DND-41 (cell line): ENCODE results near the gene RABEPK.
A peak's percentile ranks its signal among the peaks of the same experiment; 100 is the strongest.

Experiments used
- ATAC-seq: fragments of 200-7000 bp; cut with Tn5 transposase; 3 replicates; pipeline ENCODE4 v1.9.1; 2021; ENCODE audit warnings: low read depth; ENCODE audit not compliant: insufficient read depth
- DNase-seq: peaks from one replicate; pipeline ENCODE4 v3.0.0-alpha.2; 2020
- H2AFZ ChIP-seq: 2 replicates; pipeline ENCODE4 v1.6.0; 2012; ENCODE audit warnings: low read depth, low read length
- H3K27ac ChIP-seq: 2 replicates; pipeline ENCODE4 v1.5.1; 2012; ENCODE audit warnings: low read length, inconsistent platforms
- H3K27me3 ChIP-seq: fragments of 200-600 bp; sonication (generic); 2 replicates; pipeline ENCODE4 v1.6.0; 2012; ENCODE audit warnings: low read length, mild to moderate bottlenecking, inconsistent platforms; ENCODE audit not compliant: insufficient read depth, poor library complexity
- H3K36me3 ChIP-seq: 2 replicates; pipeline ENCODE4 v1.5.1; 2012; ENCODE audit warnings: low read length, inconsistent platforms; ENCODE audit not compliant: insufficient read depth
- H3K4me1 ChIP-seq: 2 replicates; pipeline ENCODE4 v1.5.1; 2012; ENCODE audit warnings: mild to moderate bottlenecking, low read length; ENCODE audit not compliant: insufficient read depth
- H3K4me2 ChIP-seq: 2 replicates; pipeline ENCODE4 v1.6.0; 2012; ENCODE audit warnings: mild to moderate bottlenecking, moderate library complexity, low read length, inconsistent platforms; ENCODE audit not compliant: insufficient read depth
- H3K4me3 ChIP-seq, 2 experiments: fragments of 200-600 bp in 1 of 2; shearing (Covaris generic) in 1 of 2; 2 replicates each; pipeline ENCODE4 v1.5.1; 2012 to 2016; ENCODE audit warnings: inconsistent platforms in 2 of 2, low read length in 2 of 2, mild to moderate bottlenecking in 2 of 2, low read depth in 1 of 2, moderate library complexity in 1 of 2
- H3K79me2 ChIP-seq: 2 replicates; pipeline ENCODE4 v1.6.0; 2012; ENCODE audit warnings: low read length, inconsistent platforms; ENCODE audit not compliant: insufficient read depth
- H3K9ac ChIP-seq: 2 replicates; pipeline ENCODE4 v1.6.0; 2012; ENCODE audit warnings: low read depth, mild to moderate bottlenecking, inconsistent platforms, low read length, moderate library complexity
- H3K9me3 ChIP-seq: 2 replicates; pipeline ENCODE4 v1.5.1; 2012; ENCODE audit warnings: low read length, moderate library complexity, mild to moderate bottlenecking, inconsistent platforms; ENCODE audit not compliant: insufficient read depth, severe bottlenecking
- H4K20me1 ChIP-seq: 2 replicates; pipeline ENCODE4 v1.6.0; 2012; ENCODE audit warnings: low read length; ENCODE audit not compliant: insufficient read depth
- EZH2 ChIP-seq: IDR thresholded peaks from 3 replicates; pipeline ENCODE4 v1.6.1; 2012; ENCODE audit warnings: borderline replicate concordance, low read depth, mild to moderate bottlenecking, moderate library complexity, low read length, inconsistent platforms; ENCODE audit not compliant: severe bottlenecking
- TF ChIP-seq, protein P1 (sequence below): IDR thresholded peaks from 2 replicates; pipeline ENCODE4 v1.5.1; 2012; ENCODE audit warnings: borderline replicate concordance, low read length, moderate library complexity, mild to moderate bottlenecking; ENCODE audit not compliant: poor library complexity, severe bottlenecking; ENCODE audit errors: extremely low read depth

The RABEPK gene, protein sequence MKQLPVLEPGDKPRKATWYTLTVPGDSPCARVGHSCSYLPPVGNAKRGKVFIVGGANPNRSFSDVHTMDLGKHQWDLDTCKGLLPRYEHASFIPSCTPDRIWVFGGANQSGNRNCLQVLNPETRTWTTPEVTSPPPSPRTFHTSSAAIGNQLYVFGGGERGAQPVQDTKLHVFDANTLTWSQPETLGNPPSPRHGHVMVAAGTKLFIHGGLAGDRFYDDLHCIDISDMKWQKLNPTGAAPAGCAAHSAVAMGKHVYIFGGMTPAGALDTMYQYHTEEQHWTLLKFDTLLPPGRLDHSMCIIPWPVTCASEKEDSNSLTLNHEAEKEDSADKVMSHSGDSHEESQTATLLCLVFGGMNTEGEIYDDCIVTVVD

DNA sequence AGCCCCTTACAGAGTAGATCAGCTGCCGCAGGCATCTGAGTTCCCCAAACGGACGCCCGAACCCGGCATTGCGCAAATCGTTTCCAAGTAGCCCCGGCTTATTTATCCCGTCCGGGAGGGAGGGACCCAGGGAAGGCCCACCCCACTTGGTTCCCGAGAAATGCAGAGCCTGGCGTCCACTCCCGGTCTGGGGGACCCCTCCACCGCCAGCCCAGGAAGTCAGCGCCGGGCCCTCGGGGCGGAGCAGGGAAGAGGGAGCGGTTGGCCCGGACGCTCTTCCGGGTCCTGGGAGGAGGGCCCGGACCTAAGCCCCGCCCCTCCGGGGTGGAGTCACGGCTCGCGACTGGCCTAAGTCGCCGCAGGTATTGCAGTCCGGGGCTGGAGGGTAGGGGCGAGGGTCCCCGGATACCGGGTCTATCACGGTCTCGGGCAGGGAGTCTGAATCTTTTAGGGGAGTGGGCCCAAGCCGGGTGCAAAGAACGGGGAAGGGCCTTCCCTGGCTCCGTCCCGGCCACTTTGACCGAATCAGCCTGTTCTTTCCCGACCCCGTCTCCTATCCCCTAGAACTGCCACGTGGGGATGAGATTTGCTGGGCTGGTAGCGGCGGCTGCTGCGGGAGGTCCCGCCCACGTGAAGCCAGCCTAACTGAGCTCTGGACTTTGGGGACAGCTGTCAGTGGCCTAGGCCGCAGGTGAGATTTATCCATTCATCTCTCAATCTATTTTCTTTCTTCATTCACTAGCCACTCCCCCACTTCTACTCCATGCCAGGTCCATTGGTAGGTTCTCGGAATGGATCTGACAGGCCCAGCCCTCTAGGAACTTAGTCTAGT, at the start of gene RABEPK:
TSS of gene RABEPK (plus strand) at position 327 of the 832 bp plus-strand sequence. CDS start 2,472 bp downstream, outside the sequence.
- Histone ChIP-seq H3K9ac (peak within 1 kb of the TSS; percentile 70), H3K4me1 (peaks cover 15% of the 10 kb centered on the region), H3K79me2 (peaks cover 7% of the 10 kb centered on the region), H3K27ac (peak within 1 kb of the TSS; percentile 87), H3K36me3 (peaks cover 4% of the 10 kb centered on the region; the same call in 1 of the 2 replicates), H3K27me3 (no peaks in the 10 kb centered on the region), H3K4me3 (peak within 1 kb of the TSS; percentile 58 to 79; a peak in 3 of 4 replicates), H2AFZ (peak within 1 kb of the TSS; percentile 94), H4K20me1 (no peaks in the 10 kb centered on the region), H3K4me2 (peak within 1 kb of the TSS; percentile 83), H3K9me3 (no peaks in the 10 kb centered on the region)
- DNase-seq (peak; percentile 88), ATAC-seq (peak; percentile 98)
- no peak for TF ChIP-seq EZH2
- TF ChIP-seq, protein P1, sequence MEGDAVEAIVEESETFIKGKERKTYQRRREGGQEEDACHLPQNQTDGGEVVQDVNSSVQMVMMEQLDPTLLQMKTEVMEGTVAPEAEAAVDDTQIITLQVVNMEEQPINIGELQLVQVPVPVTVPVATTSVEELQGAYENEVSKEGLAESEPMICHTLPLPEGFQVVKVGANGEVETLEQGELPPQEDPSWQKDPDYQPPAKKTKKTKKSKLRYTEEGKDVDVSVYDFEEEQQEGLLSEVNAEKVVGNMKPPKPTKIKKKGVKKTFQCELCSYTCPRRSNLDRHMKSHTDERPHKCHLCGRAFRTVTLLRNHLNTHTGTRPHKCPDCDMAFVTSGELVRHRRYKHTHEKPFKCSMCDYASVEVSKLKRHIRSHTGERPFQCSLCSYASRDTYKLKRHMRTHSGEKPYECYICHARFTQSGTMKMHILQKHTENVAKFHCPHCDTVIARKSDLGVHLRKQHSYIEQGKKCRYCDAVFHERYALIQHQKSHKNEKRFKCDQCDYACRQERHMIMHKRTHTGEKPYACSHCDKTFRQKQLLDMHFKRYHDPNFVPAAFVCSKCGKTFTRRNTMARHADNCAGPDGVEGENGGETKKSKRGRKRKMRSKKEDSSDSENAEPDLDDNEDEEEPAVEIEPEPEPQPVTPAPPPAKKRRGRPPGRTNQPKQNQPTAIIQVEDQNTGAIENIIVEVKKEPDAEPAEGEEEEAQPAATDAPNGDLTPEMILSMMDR, result no peak

DNA sequence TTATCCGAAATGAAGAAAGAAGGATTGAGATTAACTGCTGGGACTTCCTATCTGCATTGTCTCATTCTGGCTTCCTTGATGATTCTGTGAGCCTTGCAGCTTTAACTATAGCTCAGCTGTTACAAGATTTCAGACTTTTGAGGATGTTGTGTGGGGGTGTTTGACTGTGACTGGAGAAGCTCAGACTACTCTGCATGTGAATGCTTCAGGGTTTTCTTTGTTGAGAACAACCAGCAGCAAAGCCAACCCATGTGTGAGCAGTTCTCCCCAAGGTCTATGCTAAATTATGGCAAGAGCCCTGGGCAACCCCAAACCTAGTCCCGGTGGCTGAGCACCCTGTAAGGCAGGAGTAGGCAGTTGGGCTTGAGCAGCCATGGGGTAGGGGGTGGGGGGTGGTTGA, 48.6 kb upstream of the RABEPK start:
- ATAC-seq (no peak), DNase-seq (no peak)
- no peak overlapping the region for H3K4me3 ChIP-seq
- H3K4me2 ChIP-seq, result no peak overlapping the region
- no peak overlapping the region for H3K9ac ChIP-seq
- H3K36me3 ChIP-seq, result peaks cover 51% of the 10 kb centered on the region
- H4K20me1 ChIP-seq, result no peaks in the 10 kb centered on the region; the same call in 1 of the 2 replicates
- H3K27ac ChIP-seq, result no peak overlapping the region
- H2AFZ ChIP-seq, result no peak overlapping the region
- TF ChIP-seq, protein P1, result no peak
- TF ChIP-seq EZH2, result no peak
- no peaks in the 10 kb centered on the region for H3K9me3 ChIP-seq
- no peaks in the 10 kb centered on the region for H3K4me1 ChIP-seq
- no peaks in the 10 kb centered on the region for H3K27me3 ChIP-seq
- H3K79me2 ChIP-seq, result 0 out of 2 replicates have a peak, but pooled peaks cover 2% of the 10 kb centered on the region

DNA sequence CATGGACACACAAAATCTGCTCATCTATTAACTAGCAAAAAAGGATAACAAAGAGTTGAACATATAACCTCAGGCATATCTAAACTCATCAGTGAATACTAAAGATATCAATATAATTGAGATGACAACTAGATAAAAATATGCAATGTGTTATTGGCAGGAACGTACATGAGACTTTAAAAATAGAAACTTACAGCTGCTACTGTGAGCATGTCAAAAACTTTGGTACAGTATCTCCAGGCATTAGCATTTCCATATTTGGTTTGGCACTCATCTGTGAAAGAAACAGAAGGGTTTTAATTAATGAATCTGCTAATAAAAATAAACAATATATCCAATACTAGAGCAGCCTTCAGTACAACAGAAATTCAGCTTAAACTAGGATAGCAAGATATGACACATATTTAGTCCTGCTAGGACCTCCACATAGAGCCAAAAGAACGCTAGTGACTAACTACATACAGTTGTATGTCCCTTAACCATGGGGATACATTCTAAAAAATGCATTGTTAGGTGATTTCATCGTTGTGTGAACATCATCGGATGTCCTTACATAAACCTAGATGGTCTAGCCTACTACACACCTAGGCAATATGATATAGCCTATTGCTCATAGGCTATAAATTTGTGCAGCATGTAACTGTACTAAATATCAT, 46.5 kb upstream of the RABEPK start:
- peaks cover 57% of the 10 kb centered on the region for H3K36me3 ChIP-seq
- H4K20me1 ChIP-seq, result no peaks in the 10 kb centered on the region; the same call in 1 of the 2 replicates
- no peak overlapping the region for H3K9ac ChIP-seq

More for the DNA sequence above, 46.5 kb upstream of the RABEPK start:
- Histone ChIP-seq H3K79me2 (peaks cover 2% of the 10 kb centered on the region; the same call in 1 of the 2 replicates), H3K4me2 (no peak overlapping the region), H2AFZ (no peak overlapping the region), H3K4me1 (no peaks in the 10 kb centered on the region), H3K27ac (no peak overlapping the region), H3K27me3 (no peaks in the 10 kb centered on the region), H3K9me3 (no peaks in the 10 kb centered on the region), H3K4me3 (no peak overlapping the region)
- ATAC-seq (no peak), DNase-seq (no peak)
- TF ChIP-seq EZH2, result no peak
- TF ChIP-seq, protein P1, result no peak
